GM18520 (cell line): ENCODE measurements around the gene LANCL2.
A peak's percentile ranks its signal among the peaks of the same experiment; 100 is the strongest.

ENCODE experiments used
- ATAC-seq: cut with Tn5 transposase; IDR thresholded peaks from one replicate; pipeline ENCODE4 v1.9.1; 2021; ENCODE audit not compliant: unreplicated experiment

LANCL2 gene

GRCh38 chr7:55361560-55361959 is 3.6 kb upstream of the LANCL2 start:
- ATAC-seq, result no peak

- no peak for ATAC-seq
These were observed 2.2 kb upstream of the LANCL2 start for GRCh38 chr7:55362927-55363326.

- ATAC-seq, result no peak
These were observed 1.6 kb upstream of the LANCL2 start for GRCh38 chr7:55363386-55364170.

GRCh38 chr7:55365675-55366460 is 731 bp downstream of the LANCL2 start:
- ATAC-seq, result peak; percentile 83

GRCh38 chr7:55366461-55367070 is 1.4 kb downstream of the LANCL2 start:
- ATAC-seq, result no peak

- ATAC-seq, result no peak
These were observed 2.2 kb downstream of the LANCL2 start for GRCh38 chr7:55367283-55367840.

- ATAC-seq, result no peak
These were observed 4.6 kb downstream of the LANCL2 start for GRCh38 chr7:55369427-55370400.

GRCh38 chr7:55374213-55374612 is 9.1 kb downstream of the LANCL2 start:
- ATAC-seq, result no peak

GRCh38 chr7:55375237-55375636 is 10.1 kb downstream of the LANCL2 start:
- ATAC-seq, result no peak

GRCh38 chr7:55377162-55377817 is 12.2 kb downstream of the LANCL2 start:
- no peak for ATAC-seq

GRCh38 chr7:55379285-55379684 is 14.1 kb downstream of the LANCL2 start:
- no peak for ATAC-seq

GRCh38 chr7:55381189-55381588 is 16.1 kb downstream of the LANCL2 start:
- ATAC-seq, result no peak

- ATAC-seq, result no peak
These were observed 16.6 kb downstream of the LANCL2 start for GRCh38 chr7:55381696-55382095.

GRCh38 chr7:55382251-55382650 is 17.1 kb downstream of the LANCL2 start:
- ATAC-seq, result no peak

- no peak for ATAC-seq
These were observed 21.4 kb downstream of the LANCL2 start for GRCh38 chr7:55386541-55386940.

- no peak for ATAC-seq
These were observed 22.2 kb downstream of the LANCL2 start for GRCh38 chr7:55387062-55387965.

- no peak for ATAC-seq
These were observed 31.2 kb downstream of the LANCL2 start for GRCh38 chr7:55396233-55396785.

- ATAC-seq, result no peak
These were observed 32.5 kb downstream of the LANCL2 start for GRCh38 chr7:55397617-55398016.

GRCh38 chr7:55400191-55400590 is 35.1 kb downstream of the LANCL2 start:
- no peak for ATAC-seq
